IMR-90 (cell line): ENCODE data around the gene SPINT4. TPM values are rescaled to one million over a fixed set of nuclear protein-coding genes. Genes with fewer than 3 reads are reported as not detected.

Source experiments
- ATAC-seq: fragments of 200-7000 bp; cut with Tn5 transposase; 2 replicates; pipeline ENCODE4 v1.9.1; 2020; ENCODE audit warnings: low read depth, mild to moderate bottlenecking, moderate library complexity
- BruUV-seq: library from RNA; stranded (reverse); fragments of 400-500 nt; replicated peaks from 2 replicates; lab custom pipeline; 2021; lab: Mats Ljungman, UMichigan
- CTCF ChIA-PET: fragments of 300-600 bp; formaldehyde crosslinking; extraction: SDS; loops from one replicate; lab custom pipeline; 2021; ENCODE audit warnings: antibody characterized with exemption; lab: Yijun Ruan, JAX
- POLR2A ChIA-PET: fragments of 300-600 bp; sonication (Branson Sonifier 250); formaldehyde crosslinking; loops from one replicate; lab custom pipeline; 2022; ENCODE audit warnings: antibody characterized with exemption; ENCODE audit not compliant: unreplicated experiment; lab: Charles Lee
- DNase-seq: peaks from one replicate; pipeline ENCODE4 v3.0.0; 2013
- H2AFZ ChIP-seq: replicated peaks from 2 replicates; pipeline ENCODE3; 2013; ENCODE audit warnings: low read length, mild to moderate bottlenecking; ENCODE audit not compliant: poor library complexity
- H2AK5ac ChIP-seq: 2 replicates; pipeline ENCODE4 v1.6.1; 2013; ENCODE audit warnings: low read depth, low read length, inconsistent platforms
- H2AK9ac ChIP-seq: replicated peaks from 2 replicates; pipeline ENCODE3; 2013; ENCODE audit warnings: mild to moderate bottlenecking, low read depth, low read length, moderate library complexity; ENCODE audit not compliant: poor library complexity
- H2BK120ac ChIP-seq: 2 replicates; pipeline ENCODE4 v1.6.1; 2013; ENCODE audit warnings: low read depth, low read length, inconsistent platforms
- H2BK15ac ChIP-seq: 3 replicates; pipeline ENCODE4 v1.6.1; 2013; ENCODE audit warnings: low read depth, low read length, inconsistent platforms
- H2BK20ac ChIP-seq: 2 replicates; pipeline ENCODE4 v1.6.1; 2013; ENCODE audit warnings: low read depth, mild to moderate bottlenecking, inconsistent platforms, low read length, moderate library complexity
- H2BK5ac ChIP-seq: 2 replicates; pipeline ENCODE4 v1.6.1; 2013; ENCODE audit warnings: mild to moderate bottlenecking, low read depth, low read length, inconsistent platforms; ENCODE audit not compliant: poor library complexity, severe bottlenecking
- H3K14ac ChIP-seq: replicated peaks from 2 replicates; pipeline ENCODE4 v1.6.1; 2013; ENCODE audit warnings: low read depth, low read length, inconsistent platforms
- H3K18ac ChIP-seq: 2 replicates; pipeline ENCODE4 v1.6.1; 2013; ENCODE audit warnings: low read depth, low read length, control low read depth
- H3K23ac ChIP-seq: 2 replicates; pipeline ENCODE4 v1.6.1; 2013; ENCODE audit warnings: low read depth, low read length, inconsistent platforms
- H3K27ac ChIP-seq: 2 replicates; pipeline ENCODE4 v1.5.1; 2013; ENCODE audit warnings: mild to moderate bottlenecking, control low read depth, low read length; ENCODE audit not compliant: insufficient read depth
- H3K27me3 ChIP-seq: 2 replicates; pipeline ENCODE4 v1.6.1; 2013; ENCODE audit warnings: low read length; ENCODE audit not compliant: control insufficient read depth, insufficient read depth
- H3K36me3 ChIP-seq: 2 replicates; pipeline ENCODE4 v1.6.1; 2013; ENCODE audit warnings: low read length, mixed read lengths; ENCODE audit not compliant: control insufficient read depth, insufficient read depth
- H3K4ac ChIP-seq: 2 replicates; pipeline ENCODE4 v1.6.1; 2013; ENCODE audit warnings: low read depth, low read length, inconsistent platforms
- H3K4me1 ChIP-seq: 2 replicates; pipeline ENCODE4 v1.6.1; 2013; ENCODE audit warnings: low read length, mixed read lengths; ENCODE audit not compliant: control insufficient read depth, insufficient read depth
- H3K4me2 ChIP-seq: 2 replicates; pipeline ENCODE4 v1.6.1; 2013; ENCODE audit warnings: low read depth, mild to moderate bottlenecking, control low read depth, low read length, moderate library complexity
- H3K4me3 ChIP-seq: 2 replicates; pipeline ENCODE4 v1.5.1; 2013; ENCODE audit warnings: low read depth, mild to moderate bottlenecking, control low read depth, low read length, moderate library complexity; ENCODE audit not compliant: insufficient read depth
- H3K56ac ChIP-seq: 2 replicates; pipeline ENCODE4 v1.6.1; 2013; ENCODE audit warnings: low read length, inconsistent platforms; ENCODE audit not compliant: insufficient read depth; ENCODE audit errors: extremely low read depth
- H3K79me1 ChIP-seq, 2 experiments: 2 replicates each; pipeline ENCODE4 v1.6.1; 2013; ENCODE audit warnings: low read length in 2 of 2, inconsistent platforms in 1 of 2, low read depth in 1 of 2
- H3K9ac ChIP-seq: 2 replicates; pipeline ENCODE4 v1.6.1; 2013; ENCODE audit warnings: low read depth, low read length, control low read depth
- H3K9me1 ChIP-seq: 2 replicates; pipeline ENCODE4 v1.6.1; 2013; ENCODE audit warnings: low read length, inconsistent platforms; ENCODE audit not compliant: insufficient read depth
- H3K9me3 ChIP-seq: 2 replicates; pipeline ENCODE4 v1.6.1; 2013; ENCODE audit warnings: low read length; ENCODE audit not compliant: control insufficient read depth, insufficient read depth
- H4K20me1 ChIP-seq: 2 replicates; pipeline ENCODE4 v1.6.1; 2013; ENCODE audit warnings: low read length, inconsistent platforms; ENCODE audit not compliant: insufficient read depth
- H4K5ac ChIP-seq: 2 replicates; pipeline ENCODE4 v1.6.1; 2013; ENCODE audit warnings: mild to moderate bottlenecking, low read depth, low read length, control low read depth
- H4K8ac ChIP-seq, 2 experiments: 2 replicates each; pipeline ENCODE4 v1.6.1; 2013; ENCODE audit warnings: low read depth in 2 of 2, low read length in 2 of 2, control low read depth in 1 of 2, inconsistent platforms in 1 of 2
- H4K91ac ChIP-seq: 2 replicates; pipeline ENCODE4 v1.6.1; 2013; ENCODE audit warnings: low read depth, low read length, inconsistent platforms; ENCODE audit not compliant: insufficient read depth
- BHLHE40 ChIP-seq: fragments of 150-350 bp; IDR thresholded peaks from 2 replicates; pipeline ENCODE4 v1.6.1; 2016; ENCODE audit warnings: mild to moderate bottlenecking, low read depth, low read length
- CEBPB ChIP-seq: IDR thresholded peaks from 2 replicates; pipeline ENCODE4 v1.6.1; 2012; ENCODE audit warnings: low read depth, low read length, improper control_type of control experiment
- ELK1 ChIP-seq: fragments of 150-350 bp; IDR thresholded peaks from 2 replicates; pipeline ENCODE4 v1.6.1; 2016; ENCODE audit warnings: low read depth, mild to moderate bottlenecking, low read length, moderate library complexity, borderline replicate concordance
- MAZ ChIP-seq: IDR thresholded peaks from 2 replicates; pipeline ENCODE4 v1.6.1; 2012; ENCODE audit warnings: low read depth, mild to moderate bottlenecking, low read length, improper control_type of control experiment, moderate library complexity, borderline replicate concordance
- MXI1 ChIP-seq: IDR thresholded peaks from 2 replicates; pipeline ENCODE4 v1.6.1; 2012; ENCODE audit warnings: low read depth, mild to moderate bottlenecking, low read length, moderate library complexity, borderline replicate concordance
- NFE2L2 ChIP-seq: fragments of 150-350 bp; IDR thresholded peaks from 2 replicates; pipeline ENCODE4 v1.6.1; 2016; ENCODE audit warnings: low read depth, mild to moderate bottlenecking, low read length
- POLR2A ChIP-seq: IDR thresholded peaks from 2 replicates; pipeline ENCODE4 v1.6.1; 2012; ENCODE audit warnings: mild to moderate bottlenecking, low read depth, low read length
- RAD21 ChIP-seq: IDR thresholded peaks from 2 replicates; pipeline ENCODE4 v1.6.1; 2012; ENCODE audit warnings: low read length, improper control_type of control experiment
- RFX5 ChIP-seq: IDR thresholded peaks from 2 replicates; pipeline ENCODE4 v1.8.0; 2012; ENCODE audit warnings: low read depth, mild to moderate bottlenecking, low read length, moderate library complexity
- USF2 ChIP-seq: fragments of 150-350 bp; IDR thresholded peaks from 2 replicates; pipeline ENCODE4 v1.6.1; 2017; ENCODE audit warnings: mild to moderate bottlenecking, antibody characterized with exemption, low read length, low read depth
- WGBS, 2 experiments: methylation state at CpG; one replicate each; pipeline versions ENCODE4 v1.1.5 to v1.1.7; 2013; ENCODE audit warnings: missing lambda C conversion rate in 2 of 2; ENCODE audit not compliant: insufficient read length in 1 of 2; ENCODE audit errors: extremely low coverage in 2 of 2; 5-methylcytosine and 5-hydroxymethylcytosine counted together
- dilution Hi-C: fragments of 300-500 bp; cut with HindIII; formaldehyde crosslinking; loops from one replicate; pipeline ENCODE4 v1.14.3; 2018; ENCODE audit warnings: low sequenced_read_pairs; ENCODE audit not compliant: unreplicated experiment
- in situ Hi-C: fragments of 300-500 bp; cut with MboI; formaldehyde crosslinking; loops from 3 replicates; pipeline ENCODE4 v1.14.3; 2019; ENCODE audit warnings: low sequenced_read_pairs, inconsistent platforms, mixed read lengths
- intact Hi-C: fragments of 100-400 bp; cut with micrococcal nuclease; formaldehyde crosslinking; loops from 2 replicates; pipeline ENCODE4 v1.10.0; 2022
- polyA plus RNA-seq, 3 experiments: library from polyadenylated mRNA; depleted of rRNA; stranded (reverse); fragments of >200 nt; gene quantifications; 2 replicates each; pipeline ENCODE4 v1.2.3, GENCODE V29; 2012; ENCODE audit warnings: low replicate concordance in 1 of 3
- total RNA-seq: library from RNA; depleted of rRNA; stranded (reverse); fragments of >200 nt; gene quantifications from 2 replicates; pipeline ENCODE4 v1.2.3, GENCODE V29; 2012

The SPINT4 gene
- total and polyA plus RNA-seq, 2 of the 4 experiments (the other 2 are of a cell fraction): not detected

DNA sequence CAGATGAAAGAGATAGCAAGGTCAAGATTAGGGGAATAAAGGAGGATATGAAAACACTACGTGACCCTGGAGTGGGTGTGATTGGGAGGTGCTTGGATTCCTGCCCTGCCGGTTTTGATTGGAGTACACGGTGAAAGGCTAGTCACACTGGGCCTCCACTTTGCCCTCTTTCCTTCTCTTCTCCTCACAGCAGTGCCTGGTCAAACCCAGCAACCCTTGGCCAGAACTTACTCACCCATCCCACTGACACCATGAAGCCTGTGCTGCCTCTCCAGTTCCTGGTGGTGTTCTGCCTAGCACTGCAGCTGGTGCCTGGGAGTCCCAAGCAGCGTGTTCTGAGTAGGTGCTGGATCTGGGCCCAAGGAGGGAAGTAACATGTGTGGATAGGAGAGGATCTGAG is 20.3 kb upstream of the SPINT4 start, which contains the start of gene WFDC13:
Gene WFDC13 (plus strand): TSS at position 166 of the 400 bp plus-strand sequence. CDS start 86 bp downstream, at position 252.
- dilution Hi-C loops: no loop called here
- Histone ChIP-seq H3K9me1 (no peaks in the 10 kb centered on the region), H3K36me3 (no peaks in the 10 kb centered on the region), H3K79me1 (no peaks in the 10 kb centered on the region), H3K56ac (no peak within 1 kb of the TSS), H2AK9ac (no peak within 1 kb of the TSS), H3K4me3 (no peak within 1 kb of the TSS), H2BK5ac (no peak within 1 kb of the TSS), H4K5ac (no peak within 1 kb of the TSS), H3K14ac (no peak within 1 kb of the TSS), H3K4me1 (no peaks in the 10 kb centered on the region), H3K27me3 (no peaks in the 10 kb centered on the region), H2AK5ac (no peak within 1 kb of the TSS), H3K18ac (no peak within 1 kb of the TSS), H4K91ac (no peak within 1 kb of the TSS), H2BK20ac (no peak within 1 kb of the TSS), H4K8ac (no peak within 1 kb of the TSS), H3K4ac (no peak within 1 kb of the TSS), H4K20me1 (no peaks in the 10 kb centered on the region), H3K27ac (no peak within 1 kb of the TSS), H2BK120ac (no peak within 1 kb of the TSS), H3K9ac (no peak within 1 kb of the TSS), H3K4me2 (no peak within 1 kb of the TSS), H3K9me3 (no peaks in the 10 kb centered on the region), H2AFZ (no peak within 1 kb of the TSS), H2BK15ac (no peak within 1 kb of the TSS), H3K23ac (no peak within 1 kb of the TSS)
- ChIA-PET POLR2A (no interaction called here), CTCF (no interaction called here)
- intact Hi-C loops: no loop called here
- ATAC-seq (no peak), DNase-seq (no peak)
- in situ Hi-C loops: no loop called here
- TF ChIP-seq POLR2A (no peak), NFE2L2 (no peak), ELK1 (no peak), RFX5 (no peak), MXI1 (no peak), BHLHE40 (no peak), CEBPB (no peak), USF2 (no peak), RAD21 (no peak), MAZ (no peak)
- 40% methylated on average over 1 of the region's 4 CpGs; no CpG with 5 or more reads in 1 of the 2 experiments for WGBS, 2 experiments
- no TSS peak for BruUV-seq
